Measurements from ENCODE around the gene SNX11. TPM values are rescaled to one million over a fixed set of nuclear protein-coding genes. Genes with fewer than 3 reads are reported as not detected.

SNX11 gene
- total and polyA plus RNA-seq, 2 donors (not counting 3 experiments of a cell fraction or from before 2014, with no cell fraction given) = 23.4 to 26.2 TPM

- Histone ChIP-seq H3K36me3 (ENCODE audit: control insufficient read depth in 2 of 2, extremely low read depth in 1 of 2, insufficient read depth in 2 of 2, low read length in 2 of 2) (no peaks in the 10 kb centered on the region), H2AFZ (ENCODE audit: low read depth, low read length) (no peak overlapping the region), H3K4me3 (replicated peaks in 1 of 3; ENCODE audit: insufficient read depth in 1 of 3, low read depth in 1 of 3, low read length in 3 of 3) (no peak overlapping the region), H3K79me2 (ENCODE audit: control insufficient read depth, insufficient read depth, low read length) (no peaks in the 10 kb centered on the region), H3K9me1 (replicated peaks; ENCODE audit: control insufficient read depth, extremely low read depth, insufficient read depth, low read length) (no peaks in the 10 kb centered on the region), H4K20me1 (replicated peaks; ENCODE audit: control insufficient read depth, extremely low read depth, insufficient read depth, low read length) (no peaks in the 10 kb centered on the region), H3K9ac (replicated peaks; ENCODE audit: extremely low read depth, insufficient read depth, low read length) (no peak overlapping the region), H3K27ac (ENCODE audit: insufficient read depth, low read depth, low read length) (no peak overlapping the region), H3K27me3 (ENCODE audit: control insufficient read depth in 2 of 2, insufficient read depth in 2 of 2, low read length in 2 of 2) (peaks cover 4% of the 10 kb centered on the region in 2 experiments), H3K4me1 (ENCODE audit: control insufficient read depth, extremely low read depth, insufficient read depth, low read length) (peaks cover 8% of the 10 kb centered on the region), H3K4me2 (ENCODE audit: insufficient read depth, low read length) (no peak overlapping the region), H3K9me3 (replicated peaks; ENCODE audit: control insufficient read depth, insufficient read depth, low read length) (no peaks in the 10 kb centered on the region)
- intact Hi-C loops (cut with micrococcal nuclease) (loop anchor here (5.0 kb wide), 1 partner anchor 480 kb away; the partner anchor contains the start of gene HOXB8), dilution Hi-C loops (cut with MboI; ENCODE audit: extremely low pct_ligation_motif_present, low sequenced_read_pairs) (no loop called here)
- TF ChIP-seq FOS (IDR thresholded peaks at IDR 0.05; ENCODE audit: borderline replicate concordance, insufficient read depth, low read length) (no peak), JUN (IDR thresholded peaks at IDR 0.05; ENCODE audit: borderline replicate concordance, insufficient read depth, insufficient read length, low read depth) (no peak), MYC (IDR thresholded peaks at IDR 0.05; ENCODE audit: low read depth, low read length) (no peak), GATA2 (IDR thresholded peaks at IDR 0.05; ENCODE audit: insufficient read depth, insufficient read length, low read depth, low read length) (no peak), EZH2 (IDR thresholded peaks at IDR 0.05; ENCODE audit: borderline replicate concordance, low read depth, low read length, severe bottlenecking) (no peak), POLR2AphosphoS5 (IDR thresholded peaks at IDR 0.05; ENCODE audit: insufficient read depth, low read depth, low read length) (no peak), POLR2A (IDR thresholded peaks at IDR 0.05; ENCODE audit: low read depth, low read length) (no peak)
- TF ChIP-seq, protein P1, sequence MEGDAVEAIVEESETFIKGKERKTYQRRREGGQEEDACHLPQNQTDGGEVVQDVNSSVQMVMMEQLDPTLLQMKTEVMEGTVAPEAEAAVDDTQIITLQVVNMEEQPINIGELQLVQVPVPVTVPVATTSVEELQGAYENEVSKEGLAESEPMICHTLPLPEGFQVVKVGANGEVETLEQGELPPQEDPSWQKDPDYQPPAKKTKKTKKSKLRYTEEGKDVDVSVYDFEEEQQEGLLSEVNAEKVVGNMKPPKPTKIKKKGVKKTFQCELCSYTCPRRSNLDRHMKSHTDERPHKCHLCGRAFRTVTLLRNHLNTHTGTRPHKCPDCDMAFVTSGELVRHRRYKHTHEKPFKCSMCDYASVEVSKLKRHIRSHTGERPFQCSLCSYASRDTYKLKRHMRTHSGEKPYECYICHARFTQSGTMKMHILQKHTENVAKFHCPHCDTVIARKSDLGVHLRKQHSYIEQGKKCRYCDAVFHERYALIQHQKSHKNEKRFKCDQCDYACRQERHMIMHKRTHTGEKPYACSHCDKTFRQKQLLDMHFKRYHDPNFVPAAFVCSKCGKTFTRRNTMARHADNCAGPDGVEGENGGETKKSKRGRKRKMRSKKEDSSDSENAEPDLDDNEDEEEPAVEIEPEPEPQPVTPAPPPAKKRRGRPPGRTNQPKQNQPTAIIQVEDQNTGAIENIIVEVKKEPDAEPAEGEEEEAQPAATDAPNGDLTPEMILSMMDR (IDR thresholded peaks at IDR 0.05; ENCODE audit: extremely low read depth in 1 of 2, insufficient read depth in 1 of 2, low read depth in 1 of 2, low read length in 2 of 2) = no peak
- TF ChIP-seq, protein P2, sequence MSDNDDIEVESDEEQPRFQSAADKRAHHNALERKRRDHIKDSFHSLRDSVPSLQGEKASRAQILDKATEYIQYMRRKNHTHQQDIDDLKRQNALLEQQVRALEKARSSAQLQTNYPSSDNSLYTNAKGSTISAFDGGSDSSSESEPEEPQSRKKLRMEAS (IDR thresholded peaks at IDR 0.05; ENCODE audit: insufficient read depth, insufficient read length) = no peak
- DNase-seq (ENCODE audit: low read depth, low spot score) (no peak), FAIRE-seq (no peak)
- POLR2A ChIA-PET = interaction anchor here (0.7 kb wide), 1 partner anchor 22 kb away, joined by 4 read pairs; no protein-coding TSS in a partner anchor
- CTCF ChIA-PET = interaction anchor here (0.9 to 1.0 kb wide), 2 partner anchors 106 to 111 kb away, joined by 3 read pairs; no protein-coding TSS in a partner anchor
- BruUV-seq (replicated peaks) = no TSS peak
Measured at GRCh38 chr17:48137656-48138055, 30.1 kb downstream of the SNX11 start.

Data from endothelial cell of umbilical vein (primary cell).